NT2/D1 (cell line): ENCODE results near the gene ZSCAN12.

ENCODE experiments used
- YY1 ChIP-seq: IDR thresholded peaks from 2 replicates; pipeline ENCODE4 v1.6.1; 2011; ENCODE audit not compliant: insufficient read length, insufficient read depth
- ZNF274 ChIP-seq: IDR thresholded peaks from 2 replicates; pipeline ENCODE4 v1.6.1; 2011; ENCODE audit warnings: mild to moderate bottlenecking, low read depth, low read length

GRCh38 chr6:28377879-28378278 is 21.7 kb downstream of the ZSCAN12 start:
- TF ChIP-seq YY1, result no peak
- TF ChIP-seq ZNF274, result no peak
